IPS-18a (cell line): Measurements from ENCODE around the gene ARHGEF16.

Source experiments
- H3K27ac ChIP-seq: one replicate; pipeline ENCODE4 v1.5.1; 2013; ENCODE audit warnings: low read length
- H3K27me3 ChIP-seq: one replicate; pipeline ENCODE4 v1.6.1; 2013; ENCODE audit warnings: mild to moderate bottlenecking, low read length; ENCODE audit not compliant: control insufficient read depth, insufficient read depth
- H3K36me3 ChIP-seq: one replicate; pipeline ENCODE4 v1.6.1; 2013; ENCODE audit warnings: low read depth, low read length; ENCODE audit not compliant: control insufficient read depth
- H3K4me1 ChIP-seq: one replicate; pipeline ENCODE4 v1.6.1; 2013; ENCODE audit warnings: low read depth, low read length; ENCODE audit not compliant: control insufficient read depth
- H3K4me3 ChIP-seq: one replicate; pipeline ENCODE4 v1.5.1; 2013; ENCODE audit warnings: low read length
- H3K9ac ChIP-seq: one replicate; pipeline ENCODE4 v1.6.1; 2013; ENCODE audit warnings: mild to moderate bottlenecking, low read length, moderate library complexity
- H3K9me3 ChIP-seq: one replicate; pipeline ENCODE4 v1.6.1; 2013; ENCODE audit warnings: low read depth, low read length; ENCODE audit not compliant: control insufficient read depth

ARHGEF16 gene

DNA sequence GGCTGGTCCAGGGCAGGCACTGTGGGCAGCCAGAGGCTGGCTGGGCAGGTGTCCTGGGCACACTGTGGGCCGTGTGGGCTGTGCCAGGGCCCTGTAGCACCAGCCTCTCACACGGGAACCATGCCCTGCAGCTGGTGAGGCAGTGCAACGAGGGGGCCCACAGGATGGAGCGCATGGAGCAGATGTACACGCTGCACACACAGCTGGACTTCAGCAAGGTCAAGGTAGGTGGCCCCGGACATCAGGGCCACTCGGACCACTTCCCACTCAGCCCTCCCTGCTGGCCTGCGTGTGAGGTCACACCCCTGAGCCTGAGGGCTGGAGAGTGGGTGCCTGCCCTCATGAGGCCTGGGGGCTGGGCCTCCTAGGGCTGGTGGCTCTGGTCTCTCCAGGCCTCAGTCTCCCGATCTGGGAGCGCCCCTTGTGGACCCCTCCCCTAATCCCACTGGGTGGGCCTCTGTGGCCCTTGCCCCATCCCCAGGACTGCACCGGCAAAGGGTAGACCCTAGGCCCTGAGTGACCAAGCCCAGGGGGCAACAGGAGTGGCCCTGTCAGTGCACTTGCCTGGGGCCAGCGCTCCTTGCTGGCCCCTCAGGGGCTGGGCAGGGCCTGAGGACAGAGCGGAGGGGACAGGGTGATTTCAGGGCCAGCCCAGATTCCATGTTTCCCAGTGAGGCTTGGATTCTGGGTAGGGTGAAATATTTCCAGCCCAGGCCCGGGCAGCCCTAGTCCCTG is 21.5 kb downstream of the ARHGEF16 start:
- Histone ChIP-seq H3K9me3 (no peaks in the 10 kb centered on the region), H3K27me3 (no peaks in the 10 kb centered on the region), H3K27ac (no peak overlapping the region), H3K9ac (no peak overlapping the region), H3K4me1 (peaks cover 11% of the 10 kb centered on the region), H3K4me3 (no peak overlapping the region), H3K36me3 (peaks cover 6% of the 10 kb centered on the region)

GRCh38 chr1:3476666-3477065 is 22.2 kb downstream of the ARHGEF16 start:
- no peak overlapping the region for H3K9ac ChIP-seq
- H3K27ac ChIP-seq: no peak overlapping the region
- H3K36me3 ChIP-seq: peaks cover 6% of the 10 kb centered on the region
- peaks cover 6% of the 10 kb centered on the region for H3K4me1 ChIP-seq
- H3K4me3 ChIP-seq: no peak overlapping the region
- no peaks in the 10 kb centered on the region for H3K9me3 ChIP-seq
- H3K27me3 ChIP-seq: no peaks in the 10 kb centered on the region

DNA sequence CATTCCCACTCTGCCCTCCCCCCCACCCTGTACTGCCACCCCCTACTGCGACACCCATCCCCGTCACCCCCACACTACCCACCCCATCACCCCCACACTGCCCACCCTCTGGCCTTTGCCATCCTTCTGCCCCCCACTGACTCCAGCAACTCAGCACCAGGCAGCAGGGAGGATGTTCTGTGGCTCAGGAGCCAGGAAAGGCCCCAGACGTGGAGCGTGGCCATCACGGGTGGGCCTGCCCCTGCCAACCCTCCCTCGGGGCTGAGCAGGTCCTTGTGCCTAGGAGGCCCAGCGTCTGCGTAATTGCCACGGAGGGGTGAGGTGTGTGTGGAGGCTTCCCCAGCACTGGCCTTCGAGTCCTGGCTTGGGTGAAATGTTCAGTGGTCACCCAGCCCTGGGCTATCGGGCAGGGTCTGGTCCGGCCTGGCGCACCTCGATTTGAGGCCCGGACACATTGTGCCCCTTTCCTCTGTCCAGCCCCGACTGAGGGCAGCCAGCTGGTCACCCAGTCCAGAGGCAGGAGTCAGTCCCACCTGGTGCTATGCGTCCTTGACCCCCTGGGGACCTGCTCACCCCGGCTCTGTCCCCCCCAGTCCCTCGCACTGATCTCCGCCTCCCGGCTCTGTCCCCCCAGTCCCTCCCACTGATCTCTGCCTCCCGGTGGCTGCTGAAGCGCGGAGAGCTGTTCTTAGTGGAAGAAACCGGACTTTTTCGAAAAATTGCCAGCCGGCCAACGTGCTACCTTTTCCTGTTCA is 23.0 kb downstream of the ARHGEF16 start:
- no peaks in the 10 kb centered on the region for H3K4me1 ChIP-seq
- H3K27ac ChIP-seq: no peak overlapping the region
- H3K27me3 ChIP-seq: no peaks in the 10 kb centered on the region
- peaks cover 6% of the 10 kb centered on the region for H3K36me3 ChIP-seq
- no peaks in the 10 kb centered on the region for H3K9me3 ChIP-seq
- H3K9ac ChIP-seq: no peak overlapping the region
- no peak overlapping the region for H3K4me3 ChIP-seq

DNA sequence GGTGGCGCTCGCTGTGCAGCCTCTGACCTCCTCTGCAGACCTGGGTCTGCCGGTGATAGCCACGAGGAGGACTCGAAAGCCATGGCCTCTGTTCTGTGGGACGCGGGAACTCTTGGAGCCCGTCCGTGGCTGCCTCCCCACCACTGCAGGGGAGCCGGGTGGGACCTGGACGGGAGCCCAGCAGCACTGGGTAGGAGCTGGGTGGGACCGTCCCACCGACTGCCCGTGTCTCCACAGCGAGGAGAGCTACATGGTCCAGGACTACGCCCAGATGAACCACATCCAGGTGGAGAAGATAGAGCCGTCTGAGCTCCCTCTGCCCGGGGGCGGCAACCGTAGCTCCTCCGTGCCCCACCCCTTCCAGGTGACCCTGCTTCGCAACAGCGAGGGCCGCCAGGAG is 23.7 kb downstream of the ARHGEF16 start:
- Histone ChIP-seq H3K36me3 (peaks cover 6% of the 10 kb centered on the region), H3K4me3 (no peak overlapping the region), H3K27ac (no peak overlapping the region), H3K9ac (no peak overlapping the region), H3K27me3 (no peaks in the 10 kb centered on the region), H3K9me3 (no peaks in the 10 kb centered on the region), H3K4me1 (no peaks in the 10 kb centered on the region)

DNA sequence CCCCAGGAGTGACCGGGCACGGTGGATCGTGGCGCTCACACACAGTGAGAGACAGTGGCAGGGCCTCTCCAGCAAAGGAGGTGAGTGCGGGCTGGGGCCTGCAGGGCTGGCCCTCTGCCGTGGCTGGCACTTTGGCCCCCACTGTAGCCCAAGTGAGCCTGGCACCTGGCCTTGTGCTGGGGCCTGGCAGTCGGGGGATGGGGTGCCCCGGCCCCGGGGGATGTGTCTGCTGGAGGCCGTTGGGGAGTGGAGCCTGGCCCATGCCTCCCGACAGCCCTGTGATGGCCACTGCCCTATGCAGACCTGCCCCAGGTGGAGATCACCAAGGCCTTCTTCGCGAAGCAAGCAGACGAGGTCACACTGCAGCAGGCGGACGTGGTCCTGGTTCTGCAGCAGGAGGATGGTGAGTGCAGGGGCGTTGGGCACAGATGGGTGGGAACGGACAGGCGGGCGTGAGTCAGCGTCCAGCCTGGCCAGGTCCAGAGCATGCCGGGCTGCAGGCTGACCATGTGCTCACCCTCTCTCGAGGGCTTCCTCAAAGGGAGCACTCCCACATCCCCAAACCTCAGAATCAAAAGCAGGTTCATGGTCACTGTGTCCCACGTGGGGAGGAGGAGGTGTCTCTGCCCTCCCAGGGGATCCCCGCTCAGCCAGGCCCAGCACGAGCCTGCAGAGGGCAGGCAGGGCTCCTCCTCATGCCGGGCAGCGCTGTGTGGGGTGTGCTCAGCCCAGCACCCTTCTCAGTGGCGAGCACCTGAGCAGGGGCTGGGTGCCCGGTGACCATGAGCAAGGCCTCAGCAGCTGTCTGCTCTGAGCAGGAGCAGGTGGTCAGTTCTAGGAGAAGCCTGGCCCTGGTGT is 25.3 kb downstream of the ARHGEF16 start:
- H3K9ac ChIP-seq: no peak overlapping the region
- no peaks in the 10 kb centered on the region for H3K4me1 ChIP-seq
- no peak overlapping the region for H3K4me3 ChIP-seq
- H3K36me3 ChIP-seq: no peaks in the 10 kb centered on the region
- no peaks in the 10 kb centered on the region for H3K9me3 ChIP-seq
- H3K27me3 ChIP-seq: no peaks in the 10 kb centered on the region
- H3K27ac ChIP-seq: no peak overlapping the region

DNA sequence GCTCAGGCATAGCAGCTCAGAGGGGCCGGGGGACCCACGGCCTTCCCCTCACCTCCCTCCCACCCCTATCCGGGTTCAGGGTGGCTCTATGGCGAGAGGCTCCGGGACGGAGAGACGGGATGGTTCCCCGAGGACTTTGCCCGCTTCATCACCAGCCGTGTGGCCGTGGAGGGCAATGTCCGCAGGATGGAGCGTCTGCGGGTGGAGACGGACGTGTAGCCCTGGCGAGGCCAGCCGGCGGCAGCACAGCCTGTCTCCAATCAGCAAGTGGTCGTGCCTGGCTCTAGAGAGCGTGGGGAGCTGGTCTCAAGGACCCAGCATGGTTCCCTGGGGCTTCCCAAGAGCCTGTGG is 25.9 kb downstream of the ARHGEF16 start:
- no peaks in the 10 kb centered on the region for H3K9me3 ChIP-seq
- H3K36me3 ChIP-seq: no peaks in the 10 kb centered on the region
- no peak overlapping the region for H3K9ac ChIP-seq
- H3K27ac ChIP-seq: no peak overlapping the region
- no peaks in the 10 kb centered on the region for H3K4me1 ChIP-seq
- H3K27me3 ChIP-seq: no peaks in the 10 kb centered on the region
- no peak overlapping the region for H3K4me3 ChIP-seq

- Histone ChIP-seq H3K27me3 (no peaks in the 10 kb centered on the region), H3K4me1 (no peaks in the 10 kb centered on the region), H3K9me3 (no peaks in the 10 kb centered on the region), H3K9ac (no peak overlapping the region), H3K27ac (no peak overlapping the region), H3K36me3 (no peaks in the 10 kb centered on the region), H3K4me3 (no peak overlapping the region)
Observed at GRCh38 chr1:3481046-3481445, 26.6 kb downstream of the ARHGEF16 start.

DNA sequence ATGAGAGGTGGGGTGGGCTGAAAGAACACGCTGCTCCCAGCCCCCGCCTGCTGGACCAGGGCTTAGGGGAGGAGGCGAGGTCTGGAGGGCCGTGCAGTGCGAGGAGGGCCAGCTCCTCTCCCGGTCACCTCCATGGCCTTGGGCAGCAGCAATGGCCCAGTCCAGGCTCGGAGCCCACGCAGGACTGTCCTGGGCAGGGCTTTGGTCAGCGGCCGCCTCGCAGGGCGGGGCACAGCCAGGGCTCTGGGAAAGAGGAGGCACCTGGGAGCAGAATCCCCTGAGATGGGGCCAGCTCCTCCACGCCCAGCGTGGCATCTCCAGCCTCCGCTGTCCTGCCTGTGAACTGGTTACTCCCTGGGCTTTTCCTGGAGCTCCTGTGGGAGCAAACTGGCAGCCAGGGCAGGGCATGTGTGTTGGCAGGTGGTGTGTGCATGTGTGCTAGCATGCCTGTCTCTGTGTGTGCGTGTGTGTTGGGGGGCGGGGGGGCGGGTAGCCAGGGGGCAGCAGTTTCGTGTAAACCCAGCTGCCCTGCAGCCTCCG is 27.4 kb downstream of the ARHGEF16 start:
- H3K36me3 ChIP-seq: no peaks in the 10 kb centered on the region
- no peak overlapping the region for H3K9ac ChIP-seq
- H3K9me3 ChIP-seq: no peaks in the 10 kb centered on the region
- no peak overlapping the region for H3K27ac ChIP-seq
- no peaks in the 10 kb centered on the region for H3K4me1 ChIP-seq
- no peaks in the 10 kb centered on the region for H3K27me3 ChIP-seq
- H3K4me3 ChIP-seq: no peak overlapping the region

DNA sequence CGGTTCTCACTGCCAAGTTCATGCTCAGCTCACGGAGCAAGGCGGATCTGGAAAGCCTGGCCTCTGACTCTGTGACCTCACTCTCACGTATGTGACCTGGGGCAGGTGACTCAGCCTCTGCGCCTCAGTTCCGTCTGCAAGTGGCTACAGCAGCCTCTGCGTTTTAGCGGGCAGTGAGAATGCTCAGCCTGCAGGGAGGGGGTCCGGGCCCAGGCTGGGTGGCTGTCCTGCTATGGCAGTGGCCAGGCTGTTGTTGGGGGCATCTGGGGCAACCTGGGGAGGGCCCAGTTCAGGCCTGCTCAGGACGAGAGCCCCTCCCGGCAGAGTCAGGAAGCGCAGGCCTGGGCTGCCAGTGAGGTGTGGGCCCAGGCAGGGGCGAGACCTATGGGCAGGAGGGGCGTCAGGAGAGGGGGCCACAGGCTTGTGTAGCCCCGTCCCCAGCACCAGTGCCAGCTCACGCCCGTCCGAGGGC is 27.9 kb downstream of the ARHGEF16 start:
- H3K9ac ChIP-seq: no peak overlapping the region
- H3K4me1 ChIP-seq: no peaks in the 10 kb centered on the region
- H3K9me3 ChIP-seq: no peaks in the 10 kb centered on the region
- no peak overlapping the region for H3K4me3 ChIP-seq
- H3K27me3 ChIP-seq: no peaks in the 10 kb centered on the region
- H3K27ac ChIP-seq: no peak overlapping the region
- no peaks in the 10 kb centered on the region for H3K36me3 ChIP-seq

- Histone ChIP-seq H3K4me1 (no peaks in the 10 kb centered on the region), H3K36me3 (no peaks in the 10 kb centered on the region), H3K27me3 (no peaks in the 10 kb centered on the region), H3K4me3 (no peak overlapping the region), H3K9ac (no peak overlapping the region), H3K9me3 (no peaks in the 10 kb centered on the region), H3K27ac (no peak overlapping the region)
Observed at GRCh38 chr1:3483380-3483779, 28.9 kb downstream of the ARHGEF16 start.

GRCh38 chr1:3483801-3484444 is 29.5 kb downstream of the ARHGEF16 start:
- no peaks in the 10 kb centered on the region for H3K9me3 ChIP-seq
- no peak overlapping the region for H3K9ac ChIP-seq
- H3K27me3 ChIP-seq: no peaks in the 10 kb centered on the region
- H3K4me3 ChIP-seq: no peak overlapping the region
- H3K4me1 ChIP-seq: no peaks in the 10 kb centered on the region
- H3K27ac ChIP-seq: no peak overlapping the region
- H3K36me3 ChIP-seq: no peaks in the 10 kb centered on the region
